GM21447 (cell line): ENCODE results near the gene VIPAS39.
A peak's percentile ranks its signal among the peaks of the same experiment; 100 is the strongest.

Experiments used
- ATAC-seq: cut with Tn5 transposase; IDR thresholded peaks from one replicate; pipeline ENCODE4 v1.9.1; 2021; ENCODE audit not compliant: unreplicated experiment

VIPAS39 gene

DNA sequence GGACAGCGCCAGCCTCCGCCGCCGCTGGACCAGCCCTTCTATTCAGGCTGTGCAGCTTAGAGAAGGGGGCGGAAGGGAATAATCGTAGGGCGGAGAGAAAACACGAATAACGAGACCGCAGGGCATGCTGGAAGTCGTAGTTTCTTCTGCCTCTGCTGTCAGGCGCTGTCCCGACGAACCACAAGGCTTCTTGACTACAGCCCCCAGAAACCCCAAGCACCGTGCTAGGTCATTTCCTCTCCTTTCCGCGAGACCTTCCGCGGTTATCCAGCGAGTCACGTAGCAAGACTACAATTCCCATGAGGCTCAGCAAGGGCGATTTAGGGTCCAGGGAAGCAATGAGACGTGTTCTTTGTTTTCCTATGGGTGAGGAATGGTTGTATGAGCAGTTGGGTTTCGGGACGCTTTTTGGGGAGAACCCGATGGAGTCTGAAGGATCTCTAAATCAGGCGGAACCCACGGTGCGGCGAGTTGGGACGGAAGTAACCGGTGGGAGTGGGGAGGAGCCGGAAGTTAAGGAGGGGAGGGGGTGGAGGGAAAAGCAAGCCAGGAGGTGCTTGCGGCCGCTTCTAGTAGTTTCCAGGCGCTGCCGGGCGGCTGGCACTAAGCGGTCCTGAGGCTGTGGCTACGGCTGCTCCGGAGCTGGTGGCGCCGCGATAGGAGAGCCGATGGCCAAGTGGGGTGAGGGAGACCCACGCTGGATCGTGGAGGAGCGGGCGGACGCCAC is at the start of gene VIPAS39, which contains the start of gene AHSA1:
VIPAS39 (minus strand) TSS at position 80 of the 727 bp plus-strand sequence. CDS start 3,499 bp downstream, outside the sequence.
AHSA1 (plus strand) TSS at position 572 of the 727 bp plus-strand sequence; CDS start at position 669, 97 bp downstream.
- ATAC-seq = peak; percentile 88

GRCh38 chr14:77505031-77505430 is 47.6 kb upstream of the VIPAS39 start:
- no peak for ATAC-seq

DNA sequence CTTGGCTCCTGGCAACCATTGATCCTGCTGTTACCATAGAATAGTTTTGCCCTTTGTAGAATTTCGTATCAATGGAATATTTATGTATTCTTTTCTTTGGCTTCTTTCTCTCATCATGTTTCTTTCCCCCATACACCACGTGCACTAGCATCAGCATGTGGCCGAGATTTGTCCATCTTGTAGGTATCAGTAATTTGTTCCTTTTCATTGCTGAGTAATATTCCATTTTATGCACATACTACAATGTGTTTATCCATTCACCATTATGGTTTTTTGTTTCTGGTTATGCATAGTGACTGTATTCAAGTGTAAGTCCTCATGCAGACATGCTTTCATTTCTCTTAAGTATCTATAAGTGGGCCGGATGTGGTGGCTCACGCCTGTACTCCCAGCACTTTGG is 45.7 kb upstream of the VIPAS39 start:
- no peak for ATAC-seq

DNA sequence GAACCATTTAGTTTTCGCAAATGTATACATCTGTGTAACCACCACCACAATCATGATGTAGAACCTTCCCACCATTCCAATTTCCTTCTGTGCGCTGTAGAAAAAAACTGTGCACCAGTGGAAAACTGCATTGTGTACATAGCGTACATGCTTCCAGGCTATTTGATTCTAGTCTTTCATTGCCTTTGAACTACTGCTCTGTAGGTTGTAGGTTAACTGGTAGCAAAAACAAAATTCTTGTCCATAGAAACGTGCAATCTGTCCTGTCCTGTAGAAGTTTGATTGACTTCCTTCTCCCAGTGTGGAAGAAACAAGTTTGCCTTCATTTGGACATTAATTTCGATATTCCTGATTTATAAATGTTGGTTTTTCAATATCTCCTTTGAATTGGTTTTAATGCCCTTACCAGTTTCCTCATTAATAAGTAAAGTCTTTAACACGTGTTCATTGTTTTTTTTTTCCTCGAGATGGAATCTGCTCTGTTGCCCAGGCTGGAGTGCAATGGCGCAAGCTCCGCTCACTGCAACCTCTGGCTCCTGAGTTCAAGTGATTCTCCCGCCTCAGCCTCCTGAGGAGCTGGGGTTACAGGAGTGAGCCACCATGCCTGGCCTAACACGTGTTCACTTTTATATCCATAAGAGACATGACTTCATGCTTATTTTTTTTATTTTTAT is 44.8 kb upstream of the VIPAS39 start:
- no peak for ATAC-seq

DNA sequence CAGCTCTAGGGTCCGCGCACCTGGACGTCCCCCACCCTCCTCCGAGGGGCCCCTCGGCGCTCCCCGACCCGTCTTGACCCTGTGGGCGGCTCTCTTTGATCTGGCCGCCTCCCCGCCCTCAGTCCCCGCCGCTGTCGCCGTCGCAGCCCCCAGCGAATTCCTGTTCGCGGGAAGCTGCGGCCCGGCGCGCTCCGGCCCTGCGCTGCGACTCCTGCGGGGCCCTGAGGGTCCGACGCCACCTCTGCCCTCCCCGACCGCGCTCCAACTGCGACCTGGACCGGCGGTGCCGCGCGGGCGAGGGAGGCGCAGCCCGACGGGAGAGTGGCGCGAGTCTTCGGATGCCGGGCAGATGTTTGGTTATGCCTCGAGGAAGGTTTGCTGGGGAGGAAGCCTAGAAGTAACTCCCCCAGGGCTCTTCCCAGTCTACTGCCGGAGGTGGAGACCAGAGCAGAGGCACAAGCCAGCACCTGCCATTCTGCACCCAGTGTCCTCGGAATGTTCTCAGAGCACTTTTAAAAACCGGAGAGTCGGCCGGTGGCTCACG is 41.7 kb upstream of the VIPAS39 start:
- ATAC-seq = no peak

- ATAC-seq = no peak
These were observed 40.9 kb upstream of the VIPAS39 start, which contains the start of gene ISM2 for GRCh38 chr14:77498120-77498979. Gene ISM2 (minus strand): TSS chr14:77498816. CDS start chr14:77498793, 23 bp downstream.

GRCh38 chr14:77495334-77495733 is 37.9 kb upstream of the VIPAS39 start:
- no peak for ATAC-seq

DNA sequence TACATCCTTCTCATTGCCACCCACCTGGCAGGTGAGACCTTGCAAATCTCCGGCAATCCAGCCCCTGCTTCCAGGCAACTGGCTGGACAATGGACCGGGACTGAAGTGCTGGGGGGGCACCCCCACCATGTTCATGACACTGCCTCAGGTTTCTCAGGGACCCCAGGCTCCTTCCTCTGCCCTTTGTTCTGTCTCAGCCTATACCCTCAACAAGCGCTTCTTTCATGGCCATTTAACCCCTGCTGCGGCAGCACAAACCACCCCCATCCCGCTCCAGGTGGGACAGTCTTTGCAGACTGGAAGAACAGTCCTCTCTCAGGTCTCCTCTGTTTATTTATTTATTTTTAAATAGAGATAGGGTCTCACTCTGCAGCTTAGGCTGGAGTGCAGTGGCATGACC is 33.7 kb upstream of the VIPAS39 start:
- ATAC-seq = no peak

DNA sequence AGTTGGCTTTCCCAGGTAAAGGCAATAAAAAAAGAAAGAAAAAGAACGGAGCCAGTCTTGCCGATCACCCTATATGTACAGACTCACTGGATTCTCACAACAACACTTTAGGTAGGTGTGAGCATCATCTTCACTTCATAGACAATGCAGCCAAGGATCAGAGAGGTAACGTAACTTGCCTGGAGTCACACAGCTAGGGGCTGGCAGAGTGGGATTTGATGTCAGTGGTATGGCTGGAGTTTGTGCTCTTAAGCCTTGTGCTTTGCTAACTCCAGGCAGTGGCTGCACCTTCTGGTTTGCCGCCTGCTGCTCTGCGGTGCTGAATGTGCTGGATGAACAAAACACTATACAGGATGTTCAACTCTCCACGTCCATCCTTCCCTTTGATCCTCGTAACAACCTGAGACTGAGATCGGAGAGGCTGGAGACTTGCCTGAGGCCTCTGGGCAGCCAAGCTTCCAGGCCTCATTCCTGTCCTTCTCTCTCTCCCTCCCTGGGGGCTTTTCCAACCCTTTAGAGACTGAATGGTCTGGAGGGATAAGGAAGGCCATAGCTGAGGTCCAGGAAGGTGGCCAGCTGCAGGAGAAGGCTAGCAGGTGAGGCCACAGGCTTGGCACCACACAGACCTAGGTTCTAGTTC is 33.1 kb upstream of the VIPAS39 start:
- no peak for ATAC-seq

DNA sequence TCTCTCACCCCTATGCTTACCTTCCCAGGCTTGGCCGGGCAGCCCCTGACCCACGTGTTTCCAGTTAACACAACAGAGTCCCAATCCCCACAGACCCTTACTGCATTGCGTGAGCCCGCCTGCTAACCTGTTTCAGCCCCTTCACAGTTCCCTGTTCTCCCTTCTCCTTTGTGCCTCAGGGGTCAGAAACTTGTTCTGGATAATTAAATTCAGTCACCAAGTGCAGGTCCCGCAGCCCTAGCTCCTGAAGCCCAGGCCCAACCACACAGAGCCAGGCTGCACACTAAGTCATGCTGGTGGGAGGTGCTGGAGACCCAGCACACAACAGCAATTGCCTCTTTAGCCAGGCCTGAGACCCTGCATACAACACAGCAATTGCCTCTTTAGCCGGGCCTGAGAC is 31.6 kb upstream of the VIPAS39 start:
- no peak for ATAC-seq

DNA sequence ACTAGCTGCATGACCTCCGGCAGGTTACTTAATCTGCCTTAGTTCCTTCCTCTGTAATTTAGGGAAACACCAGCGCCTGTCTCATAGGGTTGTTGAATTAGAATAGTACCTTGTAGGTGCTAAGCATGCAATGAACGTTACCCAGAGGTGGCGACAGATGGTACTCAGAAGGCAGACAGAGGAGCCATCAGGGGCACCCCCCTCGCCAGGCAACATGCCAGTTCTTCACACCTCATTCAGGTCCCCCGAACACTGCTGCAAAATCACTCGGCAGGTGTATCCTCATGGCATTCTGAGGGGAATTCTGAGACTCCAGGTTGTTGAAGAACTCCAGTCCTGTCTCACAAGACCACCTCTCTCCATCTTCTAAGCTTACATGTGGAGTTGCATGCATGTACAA is 31.2 kb upstream of the VIPAS39 start:
- no peak for ATAC-seq

- ATAC-seq = no peak
These were observed 28.7 kb upstream of the VIPAS39 start for GRCh38 chr14:77485901-77486678.

GRCh38 chr14:77485256-77485655 is 27.9 kb upstream of the VIPAS39 start:
- no peak for ATAC-seq

DNA sequence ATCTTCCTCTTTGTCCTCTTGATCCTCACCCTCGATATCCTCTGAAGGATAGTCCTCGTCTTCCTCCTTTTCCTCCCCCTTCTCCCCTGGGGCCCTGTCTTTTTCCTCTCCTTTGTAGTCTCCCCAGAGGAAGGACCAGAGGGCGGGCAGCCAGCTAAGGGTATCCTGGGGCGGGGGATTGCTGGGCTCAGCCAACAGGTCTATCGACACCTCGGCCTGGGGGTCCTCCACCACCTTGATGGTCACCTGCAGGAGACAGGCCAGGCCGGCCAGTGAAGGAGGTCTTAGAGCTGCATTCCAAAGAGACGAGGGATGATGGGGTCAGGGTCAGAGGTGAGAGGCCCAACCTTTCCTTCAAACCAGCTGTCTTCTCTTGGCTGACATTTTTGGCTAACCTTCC is 25.0 kb upstream of the VIPAS39 start:
- ATAC-seq = no peak

DNA sequence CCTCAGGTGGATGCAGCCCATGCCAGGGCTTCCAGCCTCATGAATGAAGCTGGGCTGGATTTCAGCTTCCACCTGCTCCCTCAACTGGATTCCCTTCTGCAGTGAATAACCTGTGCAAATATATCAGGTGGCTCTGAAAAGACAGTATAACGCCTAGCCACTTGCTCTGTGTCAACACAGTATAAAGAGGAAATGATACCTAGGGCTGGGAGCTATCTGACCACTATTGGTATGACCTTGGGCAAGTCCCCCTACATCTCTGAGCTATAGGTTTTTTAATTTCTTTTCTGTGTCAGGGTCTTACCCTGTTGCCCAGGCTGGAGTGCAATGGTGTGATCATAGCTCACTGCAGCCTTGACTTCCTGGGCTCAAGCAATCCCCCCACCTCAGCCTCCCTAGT is 21.4 kb upstream of the VIPAS39 start:
- ATAC-seq = peak; percentile 92

DNA sequence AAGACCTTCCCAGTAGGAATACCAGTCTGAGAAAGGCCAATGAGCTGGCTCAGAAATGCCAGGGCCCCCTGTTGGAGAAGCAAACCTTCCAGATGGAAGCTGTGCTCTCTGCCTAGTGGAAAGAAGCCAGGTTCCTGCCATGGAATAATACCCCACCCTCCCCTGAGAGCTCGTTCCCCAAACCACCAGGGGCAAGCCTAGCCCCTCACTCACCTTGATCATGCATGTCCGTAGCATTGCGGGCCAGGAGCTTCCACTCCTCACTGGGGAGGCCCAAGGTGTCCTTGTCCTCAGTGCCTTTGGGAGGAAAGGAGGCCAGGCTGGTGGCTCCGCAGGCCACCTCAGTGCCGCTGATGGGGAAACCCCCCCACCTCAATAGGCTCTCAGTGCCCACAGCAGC is 20.6 kb upstream of the VIPAS39 start:
- ATAC-seq = no peak

- no peak for ATAC-seq
These were observed 18.2 kb upstream of the VIPAS39 start for GRCh38 chr14:77475432-77476115.

- no peak for ATAC-seq
These were observed 17.2 kb upstream of the VIPAS39 start for GRCh38 chr14:77474479-77475177.

DNA sequence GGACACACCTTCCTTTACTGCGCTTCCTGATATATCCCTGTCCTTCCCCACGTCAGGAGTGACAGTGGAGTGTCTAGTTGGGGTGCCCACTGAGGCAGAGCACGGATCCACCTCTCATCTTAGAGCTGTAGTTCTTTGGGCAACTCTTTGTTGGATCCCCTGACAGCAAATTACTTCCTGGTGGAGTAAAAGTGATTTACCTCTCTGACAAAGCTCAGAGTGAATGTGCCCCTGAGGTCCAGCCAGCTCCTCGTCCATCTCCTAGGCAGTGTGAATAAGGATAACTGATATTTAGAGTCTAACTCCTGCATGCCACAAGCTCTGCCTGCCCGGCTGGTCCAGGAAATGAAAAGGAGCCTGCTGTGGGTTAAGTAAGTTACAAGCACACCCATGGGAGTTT is 16.5 kb upstream of the VIPAS39 start:
- no peak for ATAC-seq
